NOMO-1 treated with DMSO at 0.1 percent for 48 hours (cell line): ENCODE data around the gene LNPEP.
"Not testable (repeated sequence)": the region's sequence is repeated elsewhere in the genome, so short reads cannot be mapped to it uniquely, and the experiment has no call there.

Experiments used
- DNase-seq: peaks from one replicate; lab custom pipeline; 2025; ENCODE audit not compliant: unreplicated experiment; lab: John Stamatoyannopoulos, UW

Gene LNPEP

GRCh38 chr5:96928931-96929708, 6.8 kb upstream of the LNPEP start:
- DNase-seq: no peak

DNA sequence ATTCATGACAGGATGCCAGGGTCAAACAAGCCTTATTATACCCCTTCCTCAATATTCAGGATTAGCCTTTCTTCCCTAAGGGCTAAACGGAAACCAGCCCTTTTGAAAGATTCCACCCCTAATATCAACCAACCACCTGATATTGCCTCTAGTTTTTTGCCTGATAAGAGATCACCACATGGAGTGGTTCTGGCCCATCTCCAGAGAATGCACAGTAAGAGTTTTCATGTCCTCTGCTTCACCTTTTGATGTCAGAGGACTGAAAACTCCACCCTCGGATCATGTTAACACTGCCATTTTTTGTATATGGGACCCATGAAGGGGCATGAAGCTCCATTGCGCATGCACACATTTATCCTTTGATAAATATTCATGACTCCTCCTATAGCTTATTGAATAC, 5.8 kb upstream of the LNPEP start:
- no peak for DNase-seq

DNA sequence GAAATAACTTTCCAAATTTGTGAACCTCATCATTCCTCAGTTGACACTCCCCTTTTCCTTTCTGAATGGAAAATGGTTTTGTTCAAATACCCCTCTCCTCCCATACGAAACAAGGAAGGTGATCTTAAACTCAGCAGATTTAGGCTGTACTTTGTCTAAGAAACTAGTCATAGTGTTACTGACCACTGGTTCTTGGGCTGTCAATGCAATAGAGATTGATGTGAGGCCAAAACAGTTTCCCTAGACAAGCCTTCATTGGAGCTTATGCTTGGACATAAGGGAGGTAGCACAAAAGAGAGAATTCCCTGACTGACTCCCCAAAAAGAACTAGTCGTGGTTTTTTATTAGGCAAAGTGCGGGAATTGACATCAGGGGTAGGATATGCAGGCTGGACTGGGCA, 5.3 kb upstream of the LNPEP start:
- no peak for DNase-seq

GRCh38 chr5:96931037-96931436, 4.8 kb upstream of the LNPEP start:
- not testable (repeated sequence) for DNase-seq

- peak; percentile 40 for DNase-seq
Measured at GRCh38 chr5:96931605-96932004, 4.3 kb upstream of the LNPEP start.

- no peak for DNase-seq
Measured at GRCh38 chr5:96932026-96932425, 3.9 kb upstream of the LNPEP start.

GRCh38 chr5:96933764-96934707, 1.8 kb upstream of the LNPEP start:
- DNase-seq: peak; percentile 65

DNA sequence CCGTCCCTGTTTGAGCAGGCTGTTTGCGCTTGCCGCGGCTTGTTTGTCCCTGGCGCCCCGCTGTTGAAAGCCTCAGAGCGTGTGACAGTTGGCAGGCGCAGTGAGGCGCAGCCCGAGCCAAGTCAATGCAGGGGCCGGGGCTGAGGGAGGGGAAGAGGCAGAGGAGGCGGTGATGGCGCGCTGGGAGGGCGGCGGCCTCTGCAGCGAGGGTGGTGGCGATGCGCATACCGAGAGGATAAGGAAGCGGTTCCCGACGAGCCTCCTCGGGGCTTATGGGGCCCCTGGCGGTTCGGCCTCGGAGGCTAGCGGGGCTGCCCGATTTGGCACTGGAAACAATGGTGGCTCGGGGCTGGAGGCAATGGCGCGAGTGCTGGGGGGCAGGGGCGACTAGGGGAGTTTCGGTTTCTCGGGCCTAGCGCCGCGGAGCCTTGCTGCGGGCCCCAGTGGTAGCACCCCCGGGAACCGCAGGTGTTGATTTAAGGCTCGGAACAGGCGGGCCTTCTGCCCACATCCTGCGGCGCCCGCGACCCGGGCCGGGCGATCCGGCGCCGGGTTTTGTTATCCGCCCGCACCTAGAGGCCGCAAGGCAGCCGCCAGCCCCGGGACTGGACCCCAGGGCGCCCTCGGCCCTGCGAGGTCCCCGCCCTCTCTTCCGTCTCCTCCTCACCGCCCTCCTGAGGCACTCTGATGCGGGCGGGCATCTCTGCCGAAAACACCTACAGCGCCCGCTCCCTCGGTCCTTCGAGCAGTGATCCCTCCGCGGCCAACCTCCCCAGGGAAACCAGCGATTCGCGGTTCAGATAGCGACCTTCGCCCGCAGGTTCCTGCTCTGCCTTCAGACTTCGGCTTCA, 947 bp upstream of the LNPEP start:
- peak; percentile 96 for DNase-seq

GRCh38 chr5:96936431-96937320, 796 bp downstream of the LNPEP start:
- peak; percentile 22 for DNase-seq

- no peak for DNase-seq
Measured at GRCh38 chr5:96940586-96940985, 4.7 kb downstream of the LNPEP start.

- no peak for DNase-seq
Measured at GRCh38 chr5:96941140-96941539, 5.3 kb downstream of the LNPEP start.

- no peak for DNase-seq
Measured at GRCh38 chr5:96942078-96942477, 6.2 kb downstream of the LNPEP start.

DNA sequence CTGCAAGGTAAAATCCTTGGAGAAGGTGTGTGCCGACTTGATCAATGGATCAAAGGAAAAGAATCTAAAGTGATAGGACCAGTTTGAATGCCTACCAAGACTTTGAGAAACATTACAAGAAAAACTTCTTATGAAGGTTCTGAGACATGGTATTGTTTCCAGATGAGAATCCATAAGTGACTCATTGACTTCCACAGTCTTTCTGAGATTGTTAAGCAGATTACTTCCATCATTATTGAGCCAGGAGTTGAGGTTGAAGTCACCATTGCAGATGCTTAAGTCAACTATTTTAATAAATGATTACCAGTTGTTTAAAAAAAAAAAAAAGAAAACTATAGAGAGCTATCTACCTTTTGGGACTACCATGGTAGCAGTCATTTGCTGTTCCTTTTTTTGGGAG, 7.0 kb downstream of the LNPEP start:
- DNase-seq: no peak

- no peak for DNase-seq
Measured at GRCh38 chr5:96943799-96944198, 7.9 kb downstream of the LNPEP start.

GRCh38 chr5:96945144-96945897, 9.4 kb downstream of the LNPEP start:
- DNase-seq: no peak

GRCh38 chr5:96946381-96946780, 10.5 kb downstream of the LNPEP start:
- no peak for DNase-seq

GRCh38 chr5:96952118-96952750, 16.4 kb downstream of the LNPEP start:
- DNase-seq: no peak

GRCh38 chr5:96952974-96953730, 17.3 kb downstream of the LNPEP start:
- DNase-seq: no peak
